HCT116 (cell line): ENCODE measurements around the gene SLC28A3. TPM values are rescaled to one million over a fixed set of nuclear protein-coding genes. Genes with fewer than 3 reads are reported as not detected.

Experiments
- ATAC-seq: fragments of 200-7000 bp; cut with Tn5 transposase; 2 replicates; pipeline ENCODE4 v1.9.1; 2020; ENCODE audit warnings: mild to moderate bottlenecking, moderate library complexity
- BruUV-seq: library from RNA; stranded (reverse); fragments of 400-500 nt; replicated peaks from 2 replicates; lab custom pipeline; 2021; lab: Mats Ljungman, UMichigan
- CTCF ChIA-PET: fragments of 300-600 bp; sonication (Branson Sonifier 250); formaldehyde crosslinking; loops from one replicate; lab custom pipeline; 2021; ENCODE audit warnings: antibody characterized with exemption; lab: Charles Lee
- POLR2A ChIA-PET: fragments of 300-600, 350-600 bp; sonication (Branson Sonifier 250); formaldehyde crosslinking; loops from one replicate; lab custom pipeline; 2021; ENCODE audit warnings: antibody characterized with exemption; lab: Charles Lee
- RAD21 ChIA-PET, 2 experiments: fragments of 300-600 bp; sonication (Branson Sonifier 250); formaldehyde crosslinking; loops; one replicate each; lab custom pipeline; 2023; ENCODE audit warnings: low total read pairs in 2 of 2; ENCODE audit not compliant: uncharacterized antibody in 2 of 2, unreplicated experiment in 2 of 2, low non-redundant PET in 1 of 2; lab: Charles Lee
- DNase-seq: peaks from one replicate; pipeline ENCODE4 v3.0.0-alpha.2; 2010; ENCODE audit warnings: low read depth, low spot score
- H2AFZ ChIP-seq: fragments of 200-600 bp; shearing (Covaris generic), sonication (generic); 2 replicates; pipeline ENCODE4 v1.6.1; 2017; ENCODE audit warnings: low read depth, mixed run types, mixed read lengths, antibody characterized with exemption, low read length; ENCODE audit not compliant: poor library complexity, severe bottlenecking
- H3K27ac ChIP-seq: 2 replicates; pipeline ENCODE4 v1.5.1; 2012; ENCODE audit warnings: low read depth, low read length
- H3K27me3 ChIP-seq: fragments of 200-600 bp; sonication (generic); 2 replicates; pipeline ENCODE4 v1.6.1; 2016; ENCODE audit warnings: mixed run types, low read length, mixed read lengths; ENCODE audit not compliant: insufficient read depth
- H3K36me3 ChIP-seq, 2 experiments: fragments of 200-500 bp in 1 of 2; fragments of 200-600 bp in 1 of 2; sonication (Bioruptor generic) in 1 of 2; sonication (generic) in 1 of 2; 2 replicates each; pipeline versions ENCODE4 v1.5.1 to v1.6.1; 2014 to 2016; ENCODE audit warnings: low read length in 2 of 2, inconsistent platforms in 1 of 2, mixed read lengths in 1 of 2, mixed run types in 1 of 2; ENCODE audit not compliant: insufficient read depth in 2 of 2, control insufficient read depth in 1 of 2
- H3K4me1 ChIP-seq, 2 experiments: fragments of 200-600 bp in 1 of 2; sonication (generic) in 1 of 2; 2 replicates each; pipeline versions ENCODE4 v1.5.1 to v1.6.1; 2012 to 2017; ENCODE audit warnings: low read length in 2 of 2, inconsistent platforms in 1 of 2, mild to moderate bottlenecking in 1 of 2, mixed read lengths in 1 of 2, mixed run types in 1 of 2, moderate library complexity in 1 of 2; ENCODE audit not compliant: insufficient read depth in 2 of 2, control insufficient read depth in 1 of 2
- H3K4me2 ChIP-seq: fragments of 200-600 bp; sonication (generic); 2 replicates; pipeline ENCODE4 v1.6.1; 2017; ENCODE audit warnings: mixed run types, low read length, mixed read lengths
- H3K4me3 ChIP-seq, 2 experiments: fragments of 200-600 bp in 1 of 2; sonication (generic) in 1 of 2; replicated peaks in 1 of 2; 2 replicates each; pipeline ENCODE4 v1.5.1; 2011 to 2016; ENCODE audit warnings: low read length in 2 of 2, control low read depth in 1 of 2, low read depth in 1 of 2, mild to moderate bottlenecking in 1 of 2, mixed read lengths in 1 of 2, mixed run types in 1 of 2
- H3K79me2 ChIP-seq: fragments of 200-600 bp; sonication (generic); 2 replicates; pipeline ENCODE4 v1.6.1; 2017; ENCODE audit warnings: mild to moderate bottlenecking, mixed run types, low read length, moderate library complexity, mixed read lengths; ENCODE audit not compliant: insufficient read depth
- H3K9ac ChIP-seq: fragments of 200-600 bp; sonication (generic); 2 replicates; pipeline ENCODE4 v1.6.1; 2016; ENCODE audit warnings: low read length, mixed read lengths
- H3K9me2 ChIP-seq: fragments of 200-600 bp; sonication (generic), shearing (Covaris generic); 2 replicates; pipeline ENCODE4 v1.6.1; 2017; ENCODE audit warnings: mixed run types, mild to moderate bottlenecking, moderate library complexity; ENCODE audit not compliant: insufficient read depth
- H3K9me3 ChIP-seq, 2 experiments: fragments of 200-500 bp in 1 of 2; fragments of 200-600 bp in 1 of 2; sonication (Bioruptor generic) in 1 of 2; sonication (generic) in 1 of 2; 2 replicates each; pipeline ENCODE4 v1.6.1; 2014 to 2017; ENCODE audit warnings: low read length in 2 of 2, mixed read lengths in 2 of 2, inconsistent platforms in 1 of 2, low read depth in 1 of 2, mild to moderate bottlenecking in 1 of 2, mixed run types in 1 of 2, moderate library complexity in 1 of 2; ENCODE audit not compliant: control insufficient read depth in 1 of 2, insufficient read depth in 1 of 2
- H4K20me1 ChIP-seq: fragments of 200-600 bp; sonication (generic), shearing (Covaris generic); 2 replicates; pipeline ENCODE4 v1.6.1; 2017; ENCODE audit warnings: mixed run types, mild to moderate bottlenecking, moderate library complexity; ENCODE audit not compliant: insufficient read depth
- CEBPB ChIP-seq: IDR thresholded peaks from 2 replicates; pipeline ENCODE4 v1.6.1; 2012; ENCODE audit warnings: low read depth
- ELF1 ChIP-seq: IDR thresholded peaks from 2 replicates; pipeline ENCODE4 v1.6.1; 2012; ENCODE audit warnings: low read depth, borderline replicate concordance
- EZH2 ChIP-seq: fragments of 200-600 bp; sonication (generic); IDR thresholded peaks from 2 replicates; pipeline ENCODE4 v1.6.1; 2017; ENCODE audit warnings: antibody characterized with exemption, mixed run types
- POLR2AphosphoS5 ChIP-seq: IDR thresholded peaks from 2 replicates; pipeline ENCODE4 v1.6.1; 2011; ENCODE audit warnings: mild to moderate bottlenecking, low read depth, low read length, moderate library complexity
- TCF7L2 ChIP-seq: IDR thresholded peaks from 2 replicates; pipeline ENCODE4 v1.7.0; 2011; ENCODE audit warnings: borderline replicate concordance, inconsistent platforms; ENCODE audit not compliant: insufficient read depth, insufficient read length; ENCODE audit errors: extremely low read depth
- ZNF274 ChIP-seq: fragments of 200-500 bp; sonication (Bioruptor generic); IDR thresholded peaks from 2 replicates; pipeline ENCODE4 v1.6.1; 2014; ENCODE audit warnings: mild to moderate bottlenecking, low read depth, low read length, inconsistent platforms
- intact Hi-C: fragments of 100-400 bp; cut with micrococcal nuclease; formaldehyde crosslinking; loops from 2 replicates; pipeline ENCODE4 v1.10.0; 2022
- total RNA-seq: library from RNA; stranded (reverse); gene quantifications from one replicate; pipeline ENCODE4 v1.2.1, GENCODE V29; 2021; ENCODE audit not compliant: unreplicated experiment
- TF ChIP-seq, protein P1 (sequence below), 3 experiments: fragments of 200-600 bp in 1 of 3; sonication (generic) in 1 of 3; IDR thresholded peaks in 2 of 3; conservative IDR thresholded peaks in 1 of 3; 2 replicates each; pipeline ENCODE4 v1.5.1; 2012 to 2017; ENCODE audit warnings: low read depth in 2 of 3, low read length in 2 of 3, antibody characterized with exemption in 1 of 3, borderline replicate concordance in 1 of 3, control low read depth in 1 of 3, mild to moderate bottlenecking in 1 of 3, mixed read lengths in 1 of 3, mixed run types in 1 of 3, moderate library complexity in 1 of 3; ENCODE audit not compliant: insufficient read depth in 1 of 3
- TF ChIP-seq, protein P2 (sequence below): IDR thresholded peaks from 2 replicates; pipeline ENCODE4 v1.6.1; 2012
- TF ChIP-seq, protein P3 (sequence below): IDR thresholded peaks from 2 replicates; pipeline ENCODE4 v1.6.1; 2011; ENCODE audit warnings: mild to moderate bottlenecking, low read length, moderate library complexity; ENCODE audit not compliant: insufficient replicate concordance; ENCODE audit errors: extremely low read depth

SLC28A3 gene
- total RNA-seq, 1 experiment from 2014 or later, result not detected

DNA sequence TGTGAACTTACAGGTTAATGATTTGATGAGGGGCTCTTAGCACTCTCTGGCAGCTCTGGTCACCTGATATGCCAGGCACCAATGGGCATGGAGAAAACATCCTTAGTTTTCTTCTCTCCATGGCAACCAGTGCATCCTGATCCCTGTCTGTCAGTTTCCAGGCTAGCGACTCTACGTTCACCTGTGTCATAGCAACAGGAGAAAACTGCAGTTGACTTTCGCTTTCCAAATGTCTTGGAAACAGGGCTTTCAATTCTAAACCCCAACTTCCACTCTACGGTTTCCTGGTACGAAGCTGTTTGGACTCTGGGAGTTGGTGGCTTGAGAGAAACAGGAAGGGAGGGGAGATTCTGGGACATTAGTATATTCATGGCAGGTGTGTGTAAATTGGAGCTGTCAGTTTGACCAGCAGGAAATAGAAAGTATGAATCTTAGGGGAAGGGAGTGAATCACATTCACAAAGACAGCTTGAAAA is 74.4 kb downstream of the SLC28A3 start:
- POLR2A ChIA-PET, result no interaction called here
- BruUV-seq, result no TSS peak
- CTCF ChIA-PET, result no interaction called here
- no peak for ATAC-seq
- H3K27me3 ChIP-seq, result no peaks in the 10 kb centered on the region
- no peak for DNase-seq
- H3K9me2 ChIP-seq, result no peaks in the 10 kb centered on the region
- H4K20me1 ChIP-seq, result no peaks in the 10 kb centered on the region
- no peak overlapping the region for H3K27ac ChIP-seq
- no peak for TF ChIP-seq TCF7L2
- TF ChIP-seq, protein P1, sequence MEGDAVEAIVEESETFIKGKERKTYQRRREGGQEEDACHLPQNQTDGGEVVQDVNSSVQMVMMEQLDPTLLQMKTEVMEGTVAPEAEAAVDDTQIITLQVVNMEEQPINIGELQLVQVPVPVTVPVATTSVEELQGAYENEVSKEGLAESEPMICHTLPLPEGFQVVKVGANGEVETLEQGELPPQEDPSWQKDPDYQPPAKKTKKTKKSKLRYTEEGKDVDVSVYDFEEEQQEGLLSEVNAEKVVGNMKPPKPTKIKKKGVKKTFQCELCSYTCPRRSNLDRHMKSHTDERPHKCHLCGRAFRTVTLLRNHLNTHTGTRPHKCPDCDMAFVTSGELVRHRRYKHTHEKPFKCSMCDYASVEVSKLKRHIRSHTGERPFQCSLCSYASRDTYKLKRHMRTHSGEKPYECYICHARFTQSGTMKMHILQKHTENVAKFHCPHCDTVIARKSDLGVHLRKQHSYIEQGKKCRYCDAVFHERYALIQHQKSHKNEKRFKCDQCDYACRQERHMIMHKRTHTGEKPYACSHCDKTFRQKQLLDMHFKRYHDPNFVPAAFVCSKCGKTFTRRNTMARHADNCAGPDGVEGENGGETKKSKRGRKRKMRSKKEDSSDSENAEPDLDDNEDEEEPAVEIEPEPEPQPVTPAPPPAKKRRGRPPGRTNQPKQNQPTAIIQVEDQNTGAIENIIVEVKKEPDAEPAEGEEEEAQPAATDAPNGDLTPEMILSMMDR (IDR thresholded peaks at IDR 0.05 in 2 of 3, conservative IDR thresholded peaks at IDR 0.05 in 1 of 3; ENCODE audit: borderline replicate concordance in 1 of 3, insufficient read depth in 1 of 3, low read depth in 2 of 3, low read length in 2 of 3), result no peak
- TF ChIP-seq, all 23 proteins: peak for 0
- Histone ChIP-seq H3K4me1 (0 out of 4 replicates have a peak, but pooled peaks cover 0 to under 1% of the 10 kb centered on the region in 2 experiments), H3K79me2 (no peaks in the 10 kb centered on the region), H3K4me2 (no peak overlapping the region), H2AFZ (no peak overlapping the region), H3K9me3 (no peaks in the 10 kb centered on the region), H3K9ac (no peak overlapping the region), H3K4me3 (no peak overlapping the region), H3K36me3 (no peaks in the 10 kb centered on the region)
- RAD21 ChIA-PET, result no interaction called here
- intact Hi-C loops, result no loop called here

DNA sequence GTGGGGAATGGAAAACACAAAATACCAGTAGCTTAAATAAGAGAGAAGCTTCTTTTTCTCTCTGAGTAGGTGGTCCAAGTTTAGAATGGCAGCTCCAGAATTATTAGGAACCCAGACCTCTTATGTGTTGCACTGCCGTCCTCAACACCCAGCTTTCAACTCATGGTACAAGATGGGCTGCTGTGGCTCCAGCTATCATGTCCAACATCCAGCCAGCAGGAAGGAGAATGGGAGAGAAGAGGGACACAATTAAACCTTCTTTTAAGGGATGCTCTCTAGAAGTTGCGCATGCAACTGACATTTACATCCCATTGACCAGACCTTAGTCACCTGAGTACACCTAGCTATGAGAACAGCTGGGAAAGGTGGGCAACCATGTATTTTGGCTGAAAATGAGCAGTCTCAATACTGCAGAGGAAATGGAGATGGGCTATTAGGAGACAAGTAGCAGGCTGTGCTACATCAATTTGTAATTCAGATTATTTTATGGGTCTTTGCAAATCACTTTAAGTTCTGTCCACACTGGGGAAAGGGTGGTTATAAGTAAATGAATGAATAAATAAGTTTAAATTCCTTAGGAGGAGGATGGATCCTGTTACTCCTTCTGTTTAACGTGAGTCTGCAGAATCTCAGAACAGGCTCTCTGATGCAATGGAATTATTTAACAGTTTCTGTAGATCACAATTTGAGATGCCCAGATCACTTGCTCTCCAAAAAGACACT is 76.1 kb downstream of the SLC28A3 start:
- no peaks in the 10 kb centered on the region for H3K9me2 ChIP-seq
- DNase-seq (no peak), ATAC-seq (no peak)
- intact Hi-C loops, result loop anchor here (5.0 kb wide), 3 partner anchors 53 to 282 kb away; partner anchors contain the start of genes HNRNPK and RMI1
- no peak overlapping the region for H3K9ac ChIP-seq
- no peak overlapping the region for H3K4me2 ChIP-seq
- ChIA-PET POLR2A (no interaction called here), CTCF (interaction anchor here (1.3 kb wide), 1 partner anchor 51 kb away, joined by 3 read pairs; no protein-coding TSS in a partner anchor), RAD21 (no interaction called here)
- no peaks in the 10 kb centered on the region for H3K79me2 ChIP-seq
- H2AFZ ChIP-seq, result no peak overlapping the region
- H3K4me1 ChIP-seq, result peaks cover 0 to 4% of the 10 kb centered on the region in 2 experiments; a peak in 1 of 4 replicates
- H3K4me3 ChIP-seq, result no peak overlapping the region
- no TSS peak for BruUV-seq
- no peak overlapping the region for H3K27ac ChIP-seq
- no peaks in the 10 kb centered on the region for H3K27me3 ChIP-seq
- no peaks in the 10 kb centered on the region for H4K20me1 ChIP-seq
- no peaks in the 10 kb centered on the region for H3K9me3 ChIP-seq
- no peaks in the 10 kb centered on the region for H3K36me3 ChIP-seq
- no peak for TF ChIP-seq ELF1
- TF ChIP-seq, protein P2, sequence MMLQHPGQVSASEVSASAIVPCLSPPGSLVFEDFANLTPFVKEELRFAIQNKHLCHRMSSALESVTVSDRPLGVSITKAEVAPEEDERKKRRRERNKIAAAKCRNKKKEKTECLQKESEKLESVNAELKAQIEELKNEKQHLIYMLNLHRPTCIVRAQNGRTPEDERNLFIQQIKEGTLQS, result no peak
- TF ChIP-seq CEBPB, result no peak
- TF ChIP-seq, protein P3, sequence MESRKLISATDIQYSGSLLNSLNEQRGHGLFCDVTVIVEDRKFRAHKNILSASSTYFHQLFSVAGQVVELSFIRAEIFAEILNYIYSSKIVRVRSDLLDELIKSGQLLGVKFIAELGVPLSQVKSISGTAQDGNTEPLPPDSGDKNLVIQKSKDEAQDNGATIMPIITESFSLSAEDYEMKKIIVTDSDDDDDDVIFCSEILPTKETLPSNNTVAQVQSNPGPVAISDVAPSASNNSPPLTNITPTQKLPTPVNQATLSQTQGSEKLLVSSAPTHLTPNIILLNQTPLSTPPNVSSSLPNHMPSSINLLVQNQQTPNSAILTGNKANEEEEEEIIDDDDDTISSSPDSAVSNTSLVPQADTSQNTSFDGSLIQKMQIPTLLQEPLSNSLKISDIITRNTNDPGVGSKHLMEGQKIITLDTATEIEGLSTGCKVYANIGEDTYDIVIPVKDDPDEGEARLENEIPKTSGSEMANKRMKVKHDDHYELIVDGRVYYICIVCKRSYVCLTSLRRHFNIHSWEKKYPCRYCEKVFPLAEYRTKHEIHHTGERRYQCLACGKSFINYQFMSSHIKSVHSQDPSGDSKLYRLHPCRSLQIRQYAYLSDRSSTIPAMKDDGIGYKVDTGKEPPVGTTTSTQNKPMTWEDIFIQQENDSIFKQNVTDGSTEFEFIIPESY, result no peak
- no peak for TF ChIP-seq POLR2AphosphoS5
- TF ChIP-seq ZNF274, result no peak
- no peak for TF ChIP-seq EZH2
